Transverse colon (tissue), 4 donors: ENCODE results near the gene TTC39A. TPM values are rescaled to one million over a fixed set of nuclear protein-coding genes. Genes with fewer than 3 reads are reported as not detected.

ENCODE experiments used
- DNase-seq: peaks from one replicate; pipeline ENCODE4 v3.0.0-alpha.2; 2019
- H3K27ac ChIP-seq, 4 donors: fragments of 200-600 bp; sonication (generic); 2 replicates each; pipeline ENCODE4 v1.5.1; 2016 to 2018; ENCODE audit warnings: inconsistent platforms in 4 of 4
- H3K27me3 ChIP-seq: fragments of 200-600 bp; sonication (generic); 2 replicates; pipeline ENCODE4 v1.5.1; 2017; ENCODE audit warnings: inconsistent platforms
- H3K36me3 ChIP-seq, 4 donors: fragments of 200-600 bp; sonication (generic); 2 replicates each; pipeline ENCODE4 v1.5.1; 2017 to 2019; ENCODE audit warnings: inconsistent platforms in 4 of 4
- H3K4me1 ChIP-seq, 4 donors: fragments of 200-600 bp; sonication (generic); 2 replicates each; pipeline ENCODE4 v1.5.1; 2017 to 2020; ENCODE audit warnings: inconsistent platforms in 4 of 4
- H3K4me3 ChIP-seq, 4 donors: fragments of 200-600 bp; sonication (generic); 1 replicate in 1 of 4; 2 replicates in 3 of 4; pipeline versions ENCODE4 v1.5.1 to v1.6.1; 2017 to 2019; ENCODE audit warnings: inconsistent platforms in 4 of 4
- H3K9me3 ChIP-seq, 2 donors: fragments of 200-600 bp; sonication (generic); 2 replicates each; pipeline ENCODE4 v1.5.1; 2017 to 2019; ENCODE audit warnings: inconsistent platforms in 2 of 2
- CTCF ChIP-seq, 5 experiments: fragments of 200-600 bp in 3 of 5; fragments of 450-650 bp in 2 of 5; sonication (generic) in 3 of 5; IDR thresholded peaks; 1 replicate in 2 of 5; 2 replicates in 3 of 5; pipeline ENCODE4 v1.5.1; 2016 to 2017; ENCODE audit warnings: antibody characterized with exemption in 5 of 5, inconsistent platforms in 3 of 5, mild to moderate bottlenecking in 2 of 5, moderate library complexity in 1 of 5
- EP300 ChIP-seq: sonication (generic); formaldehyde crosslinking; IDR thresholded peaks from one replicate; pipeline ENCODE4 v1.6.1; 2017; ENCODE audit warnings: antibody characterized with exemption, low read depth
- POLR2A ChIP-seq: fragments of 450-650 bp; IDR thresholded peaks from one replicate; pipeline ENCODE4 v1.6.1; 2016; ENCODE audit warnings: antibody characterized with exemption, mild to moderate bottlenecking, moderate library complexity
- POLR2AphosphoS5 ChIP-seq, 3 donors: sonication (generic); formaldehyde crosslinking; IDR thresholded peaks; one replicate each; pipeline ENCODE4 v1.6.1; 2016; ENCODE audit warnings: antibody characterized with exemption in 3 of 3
- whole genome bisulfite sequencing, 2 donors: methylation state at CpG; one replicate each; pipeline ENCODE4 v1.1.5; 2018; ENCODE audit warnings: low coverage in 1 of 2; 5-methylcytosine and 5-hydroxymethylcytosine counted together
- in situ Hi-C, 4 donors: fragments of 200-750 bp; cut with MboI; loops; one replicate each; pipeline versions ENCODE4 v1.15.0 to v1.15.1; 2017; ENCODE audit warnings: low sequenced_read_pairs in 3 of 4, low pct_ligation_motif_present in 1 of 4, low pct_unique_long_range_greater_than_20kb in 1 of 4
- intact Hi-C: fragments of 100-400 bp; cut with DNase I; formaldehyde crosslinking; loops from one replicate; pipeline ENCODE4 v1.15.1; 2023; ENCODE audit warnings: low total_unique reads
- total RNA-seq, 4 donors: library from RNA; depleted of rRNA; stranded (reverse); fragments of >200 nt; gene quantifications; one replicate each; pipeline ENCODE4 v1.1.0, GENCODE V29; 2016

The TTC39A gene
- total RNA-seq, 4 donors from 2014 or later = 41.8 to 96.1 (median 73.0) TPM

- TF ChIP-seq EP300 (no peak), POLR2A (no peak), CTCF (IDR thresholded peaks at IDR 0.05) (no peak), POLR2AphosphoS5 (IDR thresholded peaks at IDR 0.05) (no peak)
- in situ Hi-C loops = no loop called here
- H3K9me3 ChIP-seq = no peaks in the 10 kb centered on the region
- H3K4me1 ChIP-seq = peaks cover 0 to 31% (median 7%) of the 10 kb centered on the region in 4 donors
- H3K27ac ChIP-seq = peak overlapping the region in 1 of 4 donors; percentile 14
- WGBS, 2 donors = 53 to 94% methylated on average over 2 of the region's 2 CpGs
- DNase-seq = no peak
- no peaks in the 10 kb centered on the region for H3K27me3 ChIP-seq
- H3K4me3 ChIP-seq = no peak overlapping the region
- intact Hi-C loops = no loop called here
- H3K36me3 ChIP-seq = peaks cover 0 to 11% (median 3%) of the 10 kb centered on the region in 4 donors
Measured at GRCh38 chr1:51268634-51269033, 61.7 kb downstream of the TTC39A start.

GRCh38 chr1:51266791-51267190 is 63.6 kb downstream of the TTC39A start:
- DNase-seq = no peak
- WGBS, 2 donors = 94 to 100% methylated on average over 1 to 4 of the region's 4 CpGs
- Histone ChIP-seq H3K27me3 (no peaks in the 10 kb centered on the region), H3K36me3 (peaks cover 0 to 10% (median 3%) of the 10 kb centered on the region in 4 donors), H3K27ac (no peak overlapping the region), H3K9me3 (no peaks in the 10 kb centered on the region), H3K4me1 (peaks cover 0 to 40% (median 13%) of the 10 kb centered on the region in 4 donors), H3K4me3 (no peak overlapping the region)
- in situ Hi-C loops (no loop called here), intact Hi-C loops (no loop called here)
- TF ChIP-seq EP300 (no peak), POLR2AphosphoS5 (IDR thresholded peaks at IDR 0.05) (no peak), POLR2A (no peak), CTCF (IDR thresholded peaks at IDR 0.05) (no peak)

- Histone ChIP-seq H3K9me3 (no peaks in the 10 kb centered on the region), H3K4me1 (peaks cover 0 to 42% (median 16%) of the 10 kb centered on the region in 4 donors), H3K27me3 (no peaks in the 10 kb centered on the region), H3K4me3 (no peak overlapping the region), H3K36me3 (peaks cover 0 to 4% (median under 1%) of the 10 kb centered on the region in 4 donors), H3K27ac (no peak overlapping the region)
- in situ Hi-C loops (no loop called here), intact Hi-C loops (no loop called here)
- DNase-seq = no peak
- WGBS, 2 donors = 100% methylated on average over 1 to 2 of the region's 2 CpGs
- no peak for TF ChIP-seq EP300
- TF ChIP-seq CTCF (IDR thresholded peaks at IDR 0.05) = no peak
- TF ChIP-seq POLR2AphosphoS5 (IDR thresholded peaks at IDR 0.05) = no peak
- TF ChIP-seq POLR2A = no peak
Measured at GRCh38 chr1:51266181-51266580, 64.2 kb downstream of the TTC39A start.

GRCh38 chr1:51265618-51266017 is 64.7 kb downstream of the TTC39A start:
- Histone ChIP-seq H3K4me3 (no peak overlapping the region), H3K4me1 (peaks cover 0 to 43% (median 17%) of the 10 kb centered on the region in 4 donors), H3K36me3 (no peaks in the 10 kb centered on the region), H3K9me3 (no peaks in the 10 kb centered on the region), H3K27me3 (no peaks in the 10 kb centered on the region), H3K27ac (no peak overlapping the region)
- no peak for DNase-seq
- intact Hi-C loops (no loop called here), in situ Hi-C loops (no loop called here)
- 90% methylated on average over 4 of the region's 4 CpGs; no CpG with 5 or more reads in 1 of the 2 donors for WGBS, 2 donors
- TF ChIP-seq CTCF (IDR thresholded peaks at IDR 0.05) (no peak), POLR2A (no peak), POLR2AphosphoS5 (IDR thresholded peaks at IDR 0.05) (no peak), EP300 (no peak)
